Kidney tubule cell (primary cell): Measurements from ENCODE around the gene FAM149B1.

Experiments used
- DNase-seq: peaks from one replicate; pipeline ENCODE4 v3.0.0-alpha.2; 2018; ENCODE audit warnings: low spot score

FAM149B1 gene

DNA sequence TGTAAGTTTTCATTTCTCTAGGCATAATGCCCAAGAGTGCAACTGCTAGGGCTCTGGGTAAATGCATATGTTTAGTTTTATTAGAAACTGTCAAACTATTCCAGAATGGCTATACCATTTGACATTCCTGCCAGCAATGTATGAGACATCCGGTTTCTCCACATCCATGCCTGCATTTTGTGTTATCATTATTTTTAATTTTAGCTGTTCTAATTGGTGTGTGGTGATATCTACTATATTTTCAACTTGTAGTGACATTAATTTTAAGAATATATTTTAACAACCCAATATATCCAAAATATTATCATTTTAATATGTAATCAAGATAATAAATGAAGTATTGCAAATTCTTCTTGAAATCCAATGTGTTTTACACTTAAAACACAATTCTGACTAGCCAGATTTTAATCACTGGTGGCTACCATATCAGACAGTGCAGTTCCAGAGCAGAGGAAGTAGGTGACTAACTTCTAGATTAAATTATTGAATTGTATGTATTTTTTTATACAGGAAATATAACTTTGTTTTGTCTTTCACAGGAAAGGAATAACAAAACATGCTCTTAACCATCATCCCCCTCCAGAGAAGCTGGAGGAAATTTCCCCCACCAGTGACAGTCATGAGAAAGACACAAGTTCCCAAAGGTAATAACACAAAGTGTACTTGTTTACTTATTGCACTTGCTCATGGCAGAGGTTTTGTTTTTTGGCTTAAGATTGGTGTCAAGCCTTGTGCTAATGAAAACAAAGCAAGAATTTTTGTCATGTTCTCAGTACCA is 6.4 kb downstream of the FAM149B1 start:
- DNase-seq = no peak

DNA sequence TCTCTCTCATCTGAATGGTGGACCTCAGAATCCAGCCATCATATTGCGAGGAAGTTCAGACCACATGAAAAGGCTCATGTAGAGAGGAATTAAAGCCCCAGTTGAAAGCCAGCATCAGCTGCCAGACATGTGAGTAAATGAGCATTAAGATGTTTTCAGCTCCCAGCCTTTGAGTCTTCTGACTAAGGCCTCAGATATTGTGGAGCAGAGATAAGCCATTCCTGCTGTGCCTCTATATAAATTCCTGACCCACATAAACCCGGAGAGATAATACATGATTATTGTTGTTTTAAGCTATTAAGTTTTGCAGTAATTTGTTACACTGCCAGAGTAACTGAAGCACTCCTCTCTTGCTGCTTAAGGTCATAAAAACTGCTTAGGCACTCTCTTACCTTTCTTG is 14.6 kb downstream of the FAM149B1 start:
- DNase-seq = no peak

DNA sequence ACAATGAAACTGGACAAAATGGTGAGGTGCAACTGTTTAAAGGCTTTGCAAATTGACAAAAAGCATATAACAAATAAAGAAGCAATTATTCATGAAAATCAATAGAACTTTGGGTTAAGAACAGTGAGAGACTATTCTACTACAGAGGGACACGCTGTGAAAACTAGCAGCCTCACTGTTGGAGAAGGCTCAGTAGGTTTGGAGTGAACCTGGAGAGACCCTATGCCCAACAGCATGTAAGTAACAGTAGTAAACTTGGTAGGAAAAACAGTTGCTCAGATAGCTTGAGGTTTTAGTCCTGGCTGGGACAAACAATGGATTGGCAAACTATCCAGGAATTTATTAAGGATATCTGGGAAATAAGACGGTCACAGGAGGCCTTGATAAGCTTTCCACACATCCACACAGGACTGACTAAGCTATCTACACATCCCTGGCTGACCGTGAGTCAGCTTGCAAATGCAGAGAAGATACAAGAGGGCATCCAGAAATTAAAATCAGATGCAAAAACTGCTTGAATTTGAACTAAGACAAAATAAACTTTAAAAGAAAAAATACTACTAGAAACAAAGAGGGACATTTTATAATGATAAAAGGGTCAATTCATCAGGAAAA is 15.9 kb downstream of the FAM149B1 start:
- peak; percentile 14 for DNase-seq

- no peak for DNase-seq
Observed at GRCh38 chr10:73186266-73186665, 18.3 kb downstream of the FAM149B1 start.

GRCh38 chr10:73190188-73190587 is 22.3 kb downstream of the FAM149B1 start:
- DNase-seq = no peak

- DNase-seq = no peak
Observed at GRCh38 chr10:73205081-73205480, 37.2 kb downstream of the FAM149B1 start.

DNA sequence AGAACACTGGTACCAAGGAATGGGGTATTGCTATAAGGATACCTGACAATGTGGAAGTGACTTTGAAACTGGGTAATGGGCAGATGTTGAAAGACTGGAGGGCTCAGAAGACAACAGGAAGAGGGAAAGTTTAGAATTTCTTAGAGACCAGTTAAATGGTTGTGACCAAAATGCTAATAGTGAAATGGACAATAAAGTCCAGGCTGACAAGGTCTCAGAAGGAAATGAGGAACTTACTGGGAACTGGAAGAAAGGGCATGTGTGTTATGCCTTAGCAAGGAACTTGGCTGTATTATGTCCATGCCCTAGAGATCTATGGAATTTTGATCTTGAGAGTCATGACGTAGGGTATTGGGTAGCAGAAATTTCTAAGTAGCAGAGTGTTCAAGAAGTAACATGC is 38.0 kb downstream of the FAM149B1 start:
- no peak for DNase-seq

DNA sequence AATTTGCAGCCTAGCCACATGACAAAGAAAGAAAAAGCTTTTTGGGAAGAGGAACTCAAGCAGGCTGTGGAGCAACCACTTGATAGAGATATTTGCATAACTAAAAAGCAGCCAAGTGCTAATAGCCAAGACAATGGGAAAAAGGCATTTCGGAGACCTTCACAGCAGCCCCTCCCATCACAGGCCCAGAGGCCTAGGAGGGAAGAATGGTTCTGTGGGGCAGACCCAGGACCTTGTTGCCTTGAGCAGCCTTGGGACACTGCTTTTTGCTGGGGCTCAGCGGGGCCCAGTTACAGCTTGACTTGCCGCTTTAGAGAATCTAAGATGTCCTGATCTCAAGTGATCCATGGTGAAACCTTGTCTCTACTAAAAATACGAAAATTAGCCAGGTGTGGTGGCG is 38.5 kb downstream of the FAM149B1 start:
- DNase-seq = no peak

DNA sequence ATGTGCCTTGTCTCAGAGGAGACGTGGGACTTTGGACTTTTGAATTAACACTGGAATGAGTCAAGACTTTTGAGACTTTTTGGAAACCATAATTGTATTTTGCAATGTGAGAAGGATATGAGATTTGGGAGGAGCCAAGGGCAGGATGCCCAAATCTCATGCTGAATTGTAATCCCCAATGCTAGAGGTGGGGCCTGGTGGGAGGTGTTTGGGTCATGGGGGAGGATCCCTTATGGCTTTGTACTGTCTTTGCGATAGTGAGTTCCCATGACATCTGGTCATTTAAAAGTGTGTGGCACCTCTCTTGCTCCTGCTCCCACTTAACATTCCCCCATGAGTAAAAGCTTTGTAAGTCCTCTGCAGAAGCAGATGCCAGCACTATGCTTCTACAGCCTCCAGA is 40.0 kb downstream of the FAM149B1 start:
- DNase-seq = no peak

DNA sequence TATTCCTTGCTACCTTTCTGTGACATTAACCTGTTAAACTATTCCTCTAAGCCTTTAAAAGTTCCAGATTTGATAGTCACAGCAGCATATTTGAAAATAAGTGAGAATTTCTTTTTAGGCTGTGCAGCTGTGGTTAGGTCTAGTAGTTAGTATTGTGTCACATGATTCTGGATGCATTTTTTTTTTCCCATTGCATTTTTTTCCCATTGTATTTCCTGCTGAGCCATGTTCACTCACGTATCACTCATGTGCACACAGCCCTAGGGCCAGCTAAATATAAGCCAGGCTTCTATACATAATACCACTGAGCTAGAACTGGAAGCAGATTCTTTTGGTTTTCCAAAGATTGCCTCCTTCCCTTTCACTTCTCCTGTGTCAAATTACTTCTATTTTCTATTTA is 41.8 kb downstream of the FAM149B1 start:
- DNase-seq = peak; percentile 75

DNA sequence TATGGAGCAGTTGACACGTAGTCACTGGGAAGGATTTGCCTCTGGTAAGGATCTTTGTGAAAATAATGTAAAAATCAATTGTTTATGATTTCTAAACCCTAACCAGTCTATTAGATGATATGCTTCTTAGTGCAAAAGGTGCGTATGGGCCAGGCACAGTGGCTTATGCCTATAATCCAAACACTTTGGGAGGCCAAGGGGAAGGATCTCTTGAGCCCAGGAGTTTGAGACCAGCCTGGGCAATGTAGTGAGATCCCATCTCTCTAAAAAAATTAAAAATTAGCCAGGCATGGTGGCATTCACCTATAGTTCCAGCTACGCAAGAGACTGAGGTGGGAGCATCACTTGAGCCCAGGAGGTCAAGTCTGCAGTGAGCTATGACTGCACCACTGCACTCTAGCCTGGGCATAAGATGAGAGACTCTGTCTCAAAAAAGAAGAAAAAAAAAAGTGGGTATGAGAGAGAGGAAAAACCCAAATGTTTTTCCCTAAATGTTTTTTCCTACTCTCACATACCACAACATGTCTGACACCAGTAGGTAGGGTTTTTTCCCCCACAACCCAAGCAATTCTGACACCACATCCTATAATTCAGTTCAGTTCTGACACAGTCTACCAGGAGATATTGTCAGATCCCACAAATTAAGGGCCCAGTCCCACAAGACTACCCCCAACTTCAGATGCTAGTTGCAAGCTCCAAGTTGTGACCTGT is 42.6 kb downstream of the FAM149B1 start:
- no peak for DNase-seq

DNA sequence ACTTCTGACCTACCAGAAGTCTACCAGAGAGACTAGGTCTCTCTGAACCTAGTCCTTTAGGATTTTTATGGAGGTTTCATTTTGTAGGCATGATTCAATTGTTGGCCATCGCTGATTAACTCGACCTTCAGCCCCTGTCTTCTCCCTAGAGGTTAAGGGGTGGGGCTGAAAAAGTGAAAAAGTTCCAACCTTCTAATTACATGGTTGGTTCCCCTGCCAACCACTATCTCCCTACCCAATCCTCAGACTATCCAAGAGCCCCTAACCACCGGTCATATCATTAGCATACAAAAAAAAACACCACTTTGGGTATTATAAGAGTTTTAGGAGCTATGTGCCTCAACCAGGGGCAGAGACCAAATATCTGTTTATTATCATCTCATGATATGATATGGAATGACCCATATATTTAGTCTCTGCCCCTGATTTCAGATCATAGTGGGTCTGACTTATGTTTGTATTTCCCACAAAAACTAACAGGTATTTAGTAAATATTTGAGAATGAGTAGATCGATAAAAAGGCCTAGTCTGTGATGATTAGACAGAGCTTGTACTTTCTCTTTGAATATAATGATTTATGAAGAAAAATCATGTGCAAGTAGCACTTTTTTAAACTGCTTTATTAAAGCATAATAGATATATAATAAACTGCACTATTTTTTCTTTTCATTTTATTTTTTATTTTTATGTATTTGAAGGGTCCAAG is 43.3 kb downstream of the FAM149B1 start:
- DNase-seq = no peak

GRCh38 chr10:73215749-73216148 is 47.8 kb downstream of the FAM149B1 start:
- no peak for DNase-seq

GRCh38 chr10:73217628-73218027 is 49.7 kb downstream of the FAM149B1 start:
- DNase-seq = no peak

DNA sequence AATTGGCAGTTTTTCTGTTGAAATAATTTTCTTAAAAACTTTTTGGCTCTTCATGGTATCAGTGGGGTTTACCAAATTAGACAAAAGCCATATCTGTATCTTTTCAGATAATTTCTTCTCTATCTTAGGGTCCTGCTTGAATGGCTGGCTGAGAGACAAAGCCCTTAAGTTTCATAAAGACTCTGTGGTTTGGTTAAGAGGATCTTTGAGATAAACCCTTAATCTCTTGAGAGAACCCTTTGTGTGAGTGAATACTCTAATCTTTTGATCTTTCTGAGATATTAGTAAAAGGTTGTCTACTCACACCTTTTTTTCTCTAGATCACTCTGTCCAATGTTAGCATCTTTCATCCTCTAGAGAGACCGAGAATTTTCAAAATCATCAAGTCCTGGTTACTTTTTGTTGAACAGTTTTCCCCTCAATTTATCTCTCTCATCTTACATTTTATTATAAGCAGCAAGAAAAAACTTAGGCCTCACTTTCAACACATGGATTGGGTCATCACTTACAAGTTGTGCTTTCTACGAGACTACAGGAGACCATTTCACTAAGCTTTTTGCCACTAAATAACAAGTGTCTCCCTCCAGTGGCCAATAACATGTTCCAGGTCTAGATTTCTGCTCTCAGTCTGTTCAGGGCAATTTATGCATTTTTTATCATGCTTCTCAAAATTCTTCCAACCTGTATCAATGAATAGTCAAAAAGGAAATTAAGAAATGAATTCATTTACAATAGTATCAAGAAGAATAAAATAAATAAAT is 50.7 kb downstream of the FAM149B1 start:
- peak; percentile 9 for DNase-seq

GRCh38 chr10:73219384-73219783 is 51.5 kb downstream of the FAM149B1 start:
- DNase-seq = no peak

- no peak for DNase-seq
Observed at GRCh38 chr10:73220989-73221388, 53.1 kb downstream of the FAM149B1 start.

DNA sequence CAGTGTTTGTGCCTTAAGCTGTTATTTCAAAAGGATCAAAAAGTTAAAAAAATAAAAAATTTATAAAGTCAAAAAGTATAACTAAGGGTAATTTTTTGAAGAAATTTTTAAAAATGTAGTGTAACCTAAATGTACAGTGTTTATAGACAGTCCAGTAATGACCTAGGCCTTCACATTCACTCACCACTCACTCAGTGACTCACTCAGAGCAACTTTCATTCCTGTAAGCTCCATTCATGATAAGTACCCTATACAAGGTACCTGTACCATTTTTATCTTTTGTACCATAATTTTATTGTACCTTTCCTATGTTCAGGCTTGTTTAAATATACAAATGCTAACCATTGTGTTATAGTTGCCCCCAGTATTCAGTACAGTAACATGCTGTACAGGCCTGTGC is 57.6 kb downstream of the FAM149B1 start:
- peak; percentile 47 for DNase-seq

DNA sequence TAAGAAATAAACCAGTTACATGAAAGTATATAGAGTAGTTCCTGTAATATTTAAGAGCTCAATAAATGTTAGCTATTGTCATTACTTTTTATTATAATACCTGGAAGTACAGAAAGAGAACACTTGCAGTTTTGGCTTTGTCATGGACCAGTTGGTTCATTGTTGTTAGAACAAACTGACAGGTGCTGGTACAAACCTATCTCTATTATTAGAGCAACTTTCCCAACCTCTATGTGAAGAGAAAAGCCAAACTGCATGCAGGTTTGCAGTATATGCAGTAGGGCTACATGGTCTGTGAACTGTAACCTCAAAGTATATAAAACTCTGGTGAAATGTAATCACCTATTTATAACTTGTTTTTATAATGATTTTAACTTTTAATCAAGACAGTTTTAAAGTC is 58.7 kb downstream of the FAM149B1 start:
- DNase-seq = no peak

DNA sequence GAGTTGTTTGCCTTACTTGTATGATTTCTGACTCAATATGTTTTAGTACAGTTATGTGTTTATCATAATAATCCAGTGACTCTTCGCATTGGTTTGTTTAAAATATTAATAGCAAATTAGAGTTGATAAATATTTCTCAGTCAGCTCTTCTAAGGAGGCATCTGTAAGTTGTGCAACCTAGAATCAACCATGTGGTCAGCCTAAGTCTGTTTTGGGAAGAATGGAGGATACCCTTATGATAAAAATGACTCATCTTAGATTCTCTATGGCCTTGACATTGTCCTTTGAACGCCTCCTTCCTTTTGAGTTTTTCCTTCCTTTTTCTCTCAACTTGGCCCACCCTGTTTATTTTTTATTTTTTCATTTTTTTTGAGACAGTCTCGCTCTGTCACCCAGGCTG is 60.3 kb downstream of the FAM149B1 start:
- no peak for DNase-seq

DNA sequence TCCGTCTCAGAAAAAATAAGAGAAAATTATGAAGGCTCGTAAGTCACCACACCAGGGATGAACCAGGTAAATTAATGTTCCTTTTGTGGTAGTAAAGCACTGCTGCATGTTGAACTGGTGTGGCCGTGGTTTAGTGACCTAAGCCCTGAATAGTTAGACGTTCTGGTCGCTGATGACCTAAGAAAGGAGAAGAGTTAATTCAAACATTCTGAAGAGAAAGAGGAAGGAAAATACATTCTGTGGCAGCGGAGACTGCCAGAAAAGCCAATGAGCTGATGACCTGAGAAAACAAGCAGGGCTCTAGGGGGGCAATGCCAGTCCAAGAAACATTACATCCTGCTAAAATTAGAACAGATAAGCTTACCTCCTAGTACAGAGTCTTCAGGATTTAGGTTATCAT is 61.6 kb downstream of the FAM149B1 start:
- DNase-seq = no peak

GRCh38 chr10:73232887-73233286 is 65.0 kb downstream of the FAM149B1 start:
- no peak for DNase-seq
